Left lobe of liver (tissue), 2 donors: ENCODE data around the gene SRSF8. TPM values are rescaled to one million over a fixed set of nuclear protein-coding genes. Genes with fewer than 3 reads are reported as not detected.
"Not testable (repeated sequence)": the region's sequence is repeated elsewhere in the genome, so short reads cannot be mapped to it uniquely, and the experiment has no call there.

ENCODE experiments used
- ATAC-seq: fragments of 200-7000 bp; cut with Tn5 transposase; one replicate; pipeline ENCODE4 v1.9.1; 2020; ENCODE audit warnings: mild to moderate bottlenecking, moderate library complexity
- DNase-seq: peaks from one replicate; pipeline ENCODE4 v3.0.0-alpha.2; 2020; ENCODE audit warnings: low spot score
- total RNA-seq: library from RNA; stranded (reverse); gene quantifications from one replicate; pipeline ENCODE4 v1.2.1, GENCODE V29; 2021
- donor health status: DM: no; HTN: no; CAD: no; lungs with moderate emphysema.
- donor health status: DM: no; HTN: yes; CAD: no.

The SRSF8 gene
- total RNA-seq, 1 donor from 2014 or later: 21.0 TPM

DNA sequence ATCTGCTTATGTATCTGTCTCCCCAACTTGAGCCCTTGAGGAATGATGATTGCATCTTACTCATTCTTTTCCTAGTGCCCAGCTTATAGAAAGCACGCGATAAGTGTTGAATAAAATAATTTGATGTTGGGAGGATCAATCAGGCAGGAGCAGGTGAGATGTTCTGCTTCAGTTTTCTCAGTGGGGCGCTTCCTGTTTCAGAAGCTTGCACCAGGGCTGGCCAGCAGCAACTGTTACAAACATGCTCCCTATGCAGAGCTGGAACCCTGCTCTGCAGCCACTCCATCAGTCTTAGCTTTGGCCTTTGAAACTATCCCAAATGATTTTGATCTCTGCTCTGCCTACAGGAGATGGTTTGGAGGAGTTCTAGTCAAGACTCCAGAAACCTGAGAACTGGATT lies 26.8 kb downstream of the SRSF8 start:
- ATAC-seq: no peak

GRCh38 chr11:95095858-95096587 lies 29.3 kb downstream of the SRSF8 start:
- DNase-seq: no peak
- no peak for ATAC-seq

More for the DNA sequence above, 26.8 kb downstream of the SRSF8 start:
- DNase-seq: no peak

- no peak for ATAC-seq
- no peak for DNase-seq
Observed at GRCh38 chr11:95097209-95097608, 30.5 kb downstream of the SRSF8 start.

GRCh38 chr11:95098826-95099225 lies 32.1 kb downstream of the SRSF8 start:
- DNase-seq: no peak
- ATAC-seq: no peak

DNA sequence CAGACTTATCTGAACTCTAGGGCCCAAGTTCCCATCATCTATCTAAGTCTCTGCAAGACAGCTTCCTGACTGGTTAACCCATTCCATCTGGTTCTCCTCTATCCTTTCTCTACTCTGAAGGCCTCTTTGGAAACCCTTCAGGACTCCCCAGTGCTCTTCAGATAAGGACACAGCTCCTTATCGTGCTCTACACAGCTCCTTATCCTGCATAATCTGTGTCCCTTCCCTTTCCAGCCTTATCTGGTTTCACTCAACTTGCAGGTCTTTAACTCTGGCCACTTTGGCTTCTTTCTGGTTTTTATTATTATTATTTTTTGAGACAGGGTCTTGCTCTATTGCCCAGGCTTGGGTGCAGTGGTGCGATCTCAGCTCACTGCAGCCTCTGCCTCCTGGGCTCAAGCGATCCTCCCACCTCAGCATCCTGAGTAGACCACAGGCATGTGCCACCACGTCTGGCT lies 33.5 kb downstream of the SRSF8 start:
- no peak for ATAC-seq
- DNase-seq: no peak

DNA sequence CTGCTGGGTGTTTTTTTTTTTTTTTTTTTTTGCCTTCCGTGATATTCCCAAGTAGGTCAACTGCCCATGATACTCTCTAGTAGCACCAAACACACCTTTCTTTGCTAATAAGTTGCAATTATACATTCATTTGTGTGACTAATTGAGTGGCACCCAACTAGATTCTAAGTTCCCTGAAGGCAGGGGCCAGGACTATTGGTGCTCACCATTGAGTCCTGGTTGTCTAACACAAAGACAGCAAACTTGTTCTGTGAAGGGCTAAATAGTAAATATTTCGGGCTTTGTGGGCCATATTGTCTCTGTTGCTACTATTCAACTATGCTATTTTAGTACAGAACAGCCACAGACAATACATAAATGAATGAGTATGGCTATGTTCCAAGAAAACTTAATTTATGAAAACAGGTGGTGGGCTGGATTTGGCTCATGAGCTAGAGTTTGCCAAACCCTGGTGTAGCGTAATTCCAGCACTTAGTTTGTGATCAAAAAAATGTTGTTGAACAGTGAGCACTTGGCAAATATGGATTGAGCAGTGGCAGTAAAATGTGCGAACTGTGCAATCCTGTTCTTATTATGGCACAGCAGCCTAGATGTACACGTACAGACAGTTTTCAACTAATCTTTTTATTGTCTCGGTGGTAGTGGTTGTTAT lies 34.3 kb downstream of the SRSF8 start:
- DNase-seq: no peak
- no peak for ATAC-seq

DNA sequence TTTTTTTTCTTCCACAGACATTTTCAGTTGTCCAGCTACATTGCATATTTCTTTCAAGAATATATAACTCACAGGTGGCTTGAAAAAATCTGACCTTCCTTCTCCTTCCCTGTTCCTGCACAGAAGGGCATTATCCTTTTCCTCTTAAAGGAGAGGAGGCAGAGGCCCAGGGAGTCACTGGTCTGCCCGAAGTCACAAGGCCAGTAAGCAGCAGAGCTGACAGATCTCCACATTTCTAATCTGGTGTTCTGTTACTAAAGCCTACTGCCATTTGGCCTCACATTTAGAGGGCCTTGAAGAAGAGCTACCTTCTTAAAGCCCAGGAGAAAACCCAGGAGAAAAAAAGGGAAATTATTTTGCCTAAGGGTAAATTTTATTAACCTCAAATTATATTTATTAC lies 35.2 kb downstream of the SRSF8 start:
- ATAC-seq (no peak), DNase-seq (no peak)

DNA sequence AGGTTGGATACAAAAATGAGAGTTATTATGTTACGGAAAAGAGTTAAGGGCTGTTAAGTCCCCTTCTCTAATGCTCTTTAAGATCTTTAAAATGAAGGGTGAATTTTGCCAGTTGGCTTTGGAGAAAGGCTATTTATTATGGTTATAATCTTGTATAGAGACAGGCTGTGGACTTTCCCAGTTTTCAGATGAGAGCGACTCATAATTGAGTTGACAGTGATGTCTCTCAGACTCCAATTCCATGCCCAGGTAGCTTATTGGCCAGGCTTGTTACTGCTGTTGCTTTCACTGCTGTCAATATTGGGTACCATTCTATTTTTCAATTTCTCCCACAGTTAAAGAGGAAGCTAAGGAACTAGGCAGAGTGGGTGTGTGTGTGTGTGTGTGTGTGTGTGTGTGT lies 36.0 kb downstream of the SRSF8 start:
- ATAC-seq (no peak), DNase-seq (no peak)

DNA sequence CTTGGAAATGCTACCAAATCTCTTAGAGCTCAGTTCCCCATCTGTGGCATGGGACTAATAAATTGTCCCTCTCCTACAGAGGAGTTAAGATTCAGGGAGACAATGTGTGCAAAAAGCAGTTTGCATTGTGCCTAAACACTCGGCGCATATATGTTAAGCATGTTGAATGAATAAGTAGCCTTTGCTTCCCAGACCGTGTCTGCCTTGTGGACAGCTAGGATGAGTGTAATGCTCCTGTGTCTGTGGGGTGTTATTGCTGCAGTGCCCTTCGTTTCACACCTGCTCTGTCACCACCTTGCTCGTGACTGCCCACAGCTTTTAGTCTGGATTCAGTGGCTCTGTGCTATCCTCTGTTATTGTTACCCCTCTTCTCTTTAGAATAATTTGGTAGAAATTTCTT lies 37.0 kb downstream of the SRSF8 start:
- no peak for ATAC-seq
- DNase-seq: no peak

GRCh38 chr11:95104121-95104830 lies 37.6 kb downstream of the SRSF8 start:
- ATAC-seq: no peak
- no peak for DNase-seq

GRCh38 chr11:95104856-95105255 lies 38.1 kb downstream of the SRSF8 start:
- ATAC-seq (no peak), DNase-seq (no peak)

DNA sequence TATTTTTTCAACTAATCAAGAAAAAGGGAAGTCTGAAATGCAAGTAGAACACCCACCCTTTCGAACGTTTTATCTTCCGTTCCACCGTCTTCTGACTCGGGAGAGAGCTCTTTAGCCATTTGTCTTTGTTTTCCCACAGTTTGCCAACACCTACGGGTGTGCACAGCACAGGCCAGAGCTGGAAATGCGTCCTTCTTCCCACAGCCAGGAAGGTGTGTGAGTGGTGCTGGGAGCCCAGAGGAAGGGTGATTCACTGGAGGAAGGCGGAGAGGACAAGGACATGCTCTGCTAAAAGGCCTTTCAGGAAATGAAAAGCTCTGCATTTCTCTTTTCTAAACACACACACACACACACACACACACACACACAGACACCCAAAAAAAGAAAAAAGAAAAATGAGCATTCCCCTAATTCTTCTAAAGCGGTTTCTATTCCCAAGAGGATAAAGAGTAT lies 41.5 kb downstream of the SRSF8 start:
- no peak for DNase-seq

DNA sequence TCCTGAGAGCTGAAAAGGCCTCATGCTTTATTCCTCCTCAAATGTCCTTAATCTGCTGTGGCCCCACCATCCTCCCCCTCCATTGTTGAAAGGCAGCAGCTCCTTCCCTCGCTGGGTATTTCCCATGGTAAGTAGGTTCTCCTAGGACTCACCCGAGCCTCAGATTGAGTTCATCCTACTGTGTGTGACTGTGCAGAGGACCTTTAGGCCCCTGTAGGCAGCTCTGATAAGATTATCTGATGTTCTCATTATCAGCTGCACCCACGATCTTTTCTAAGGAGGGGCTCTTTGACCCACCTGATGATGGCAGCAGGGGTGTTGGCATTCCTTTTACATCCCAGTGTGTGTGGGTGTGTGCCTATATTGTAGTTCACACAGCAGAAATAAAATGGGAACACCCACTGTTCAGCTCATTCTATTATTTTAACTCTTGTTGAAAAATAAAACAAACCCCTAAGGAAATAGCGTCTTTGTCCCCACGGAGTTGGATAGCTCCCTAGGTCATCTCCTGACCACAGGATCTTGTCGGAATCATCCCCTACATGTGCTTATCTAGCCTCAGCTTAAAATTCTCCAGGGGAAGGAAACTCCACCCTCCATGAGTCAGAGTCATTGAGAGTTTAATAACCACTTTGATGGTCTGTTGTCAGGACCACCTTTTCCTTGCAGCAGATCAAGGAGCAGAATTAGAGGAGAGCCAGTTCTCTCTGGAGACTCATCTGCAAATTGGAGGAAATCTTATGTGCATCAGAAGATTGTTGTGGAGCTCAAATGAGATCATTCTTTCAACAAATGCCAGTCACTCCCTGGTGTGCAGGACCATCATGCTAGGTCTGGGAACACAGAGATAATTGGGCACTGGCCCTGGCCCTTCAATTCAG lies 42.2 kb downstream of the SRSF8 start:
- DNase-seq: no peak
- ATAC-seq: peak; percentile 31

More for the DNA sequence above, 41.5 kb downstream of the SRSF8 start:
- peak; percentile 59 for ATAC-seq

DNA sequence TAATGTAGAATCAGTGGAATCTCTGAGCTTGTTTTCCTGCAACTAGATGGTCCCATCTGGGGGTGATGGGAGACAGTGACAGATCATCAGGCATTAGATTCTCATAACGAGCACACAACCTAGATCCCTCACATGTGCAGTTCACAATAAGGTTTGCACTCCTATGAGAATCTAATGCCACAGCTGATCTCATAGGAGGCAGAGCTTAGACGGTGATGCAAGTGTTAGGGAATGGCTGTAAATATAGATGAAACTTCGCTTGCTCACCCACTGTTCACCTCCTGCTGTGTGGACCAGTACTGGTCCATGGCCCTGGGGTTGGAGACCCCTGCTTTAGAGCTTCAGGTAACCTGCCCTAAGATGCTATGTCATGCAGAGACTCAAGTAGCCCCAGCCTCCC lies 44.8 kb downstream of the SRSF8 start:
- ATAC-seq, DNase-seq: not testable (repeated sequence)

DNA sequence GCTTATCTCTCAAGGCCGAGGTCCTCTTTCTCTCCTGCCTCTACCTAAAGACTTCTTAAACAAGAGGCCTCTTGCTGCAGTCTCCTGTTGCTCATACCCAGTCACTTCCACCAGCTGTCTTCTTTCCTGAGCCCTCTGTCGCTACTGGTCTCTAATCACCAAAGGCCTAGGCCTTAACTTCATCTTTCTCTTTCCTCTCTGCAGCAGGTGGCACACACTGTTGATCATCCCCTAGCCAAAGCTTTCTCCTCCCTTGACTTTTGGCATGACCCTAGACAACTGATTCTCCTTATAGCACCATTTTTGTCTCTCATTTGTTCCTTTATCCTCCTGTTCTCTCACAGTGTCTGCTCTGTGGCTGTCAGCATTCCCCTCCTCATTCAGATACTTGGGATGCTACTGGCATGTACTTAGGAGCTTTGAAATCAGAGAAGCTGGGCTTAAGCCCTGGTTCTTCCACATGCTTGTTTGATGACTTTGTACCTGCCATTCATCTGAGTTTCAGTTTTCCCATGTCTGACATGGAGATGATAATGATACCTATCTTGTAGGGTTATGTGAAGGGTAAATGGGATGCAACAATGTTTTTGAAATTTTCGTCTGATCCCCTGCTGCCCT lies 45.3 kb downstream of the SRSF8 start:
- no peak for ATAC-seq

GRCh38 chr11:95115597-95115996 lies 48.9 kb downstream of the SRSF8 start:
- no peak for DNase-seq
- no peak for ATAC-seq

More for the DNA sequence above, 45.3 kb downstream of the SRSF8 start:
- no peak for DNase-seq

DNA sequence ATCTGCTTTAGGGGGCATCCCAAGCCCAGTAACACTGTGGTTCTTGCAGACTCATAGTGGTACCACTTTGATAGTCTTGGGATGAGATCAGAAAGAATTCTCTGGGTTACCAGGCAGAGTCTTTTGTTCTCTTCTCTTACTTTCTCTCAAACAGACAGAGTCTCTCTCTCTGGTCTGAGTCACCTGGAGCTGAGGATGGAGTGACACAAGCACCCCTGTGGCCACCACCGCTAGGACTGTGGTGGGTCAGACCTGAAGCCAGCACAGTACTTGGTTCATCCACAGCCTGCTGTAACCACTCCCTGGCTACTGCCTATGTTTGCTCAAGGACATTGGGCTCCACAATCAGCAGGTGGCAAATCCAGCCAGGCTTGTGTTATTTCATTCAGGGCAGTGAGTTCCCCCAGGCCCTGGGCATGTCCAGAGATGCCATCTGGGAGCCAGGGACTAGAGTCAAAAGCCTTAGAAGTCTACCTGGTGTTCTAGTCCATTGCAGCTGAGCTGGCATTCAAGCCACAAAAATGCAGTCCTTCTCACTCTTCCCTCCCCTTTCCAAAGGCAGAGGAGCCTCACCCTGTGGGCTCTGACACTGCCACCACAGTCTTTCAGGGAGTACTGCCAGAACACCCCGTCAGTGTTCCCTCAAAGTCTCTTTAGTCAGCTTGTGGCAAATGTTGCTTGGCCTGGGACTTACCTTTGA lies 52.8 kb downstream of the SRSF8 start:
- no peak for DNase-seq
- no peak for ATAC-seq
